ENCODE data around the gene RBM39. TPM values are rescaled to one million over a fixed set of nuclear protein-coding genes. Genes with fewer than 3 reads are reported as not detected.

RBM39 gene
- total and polyA plus RNA-seq, 12 donors: 98.8 to 412 (median 124) TPM

GRCh38 chr20:35673884-35674283, 68.2 kb downstream of the RBM39 start:
- DNase-seq (no peak), ATAC-seq (no peak)
- Histone ChIP-seq H3K27me3 (no peaks in the 10 kb centered on the region), H3K4me1 (no peaks in the 10 kb centered on the region), H3K27ac (no peak overlapping the region), H3K36me3 (peaks cover 0 to 100% (median 57%) of the 10 kb centered on the region in 9 donors), H3K9me3 (no peaks in the 10 kb centered on the region), H3K4me3 (no peak overlapping the region)
- intact Hi-C loops (cut with DNase I): no loop called here
- TF ChIP-seq, protein P1, sequence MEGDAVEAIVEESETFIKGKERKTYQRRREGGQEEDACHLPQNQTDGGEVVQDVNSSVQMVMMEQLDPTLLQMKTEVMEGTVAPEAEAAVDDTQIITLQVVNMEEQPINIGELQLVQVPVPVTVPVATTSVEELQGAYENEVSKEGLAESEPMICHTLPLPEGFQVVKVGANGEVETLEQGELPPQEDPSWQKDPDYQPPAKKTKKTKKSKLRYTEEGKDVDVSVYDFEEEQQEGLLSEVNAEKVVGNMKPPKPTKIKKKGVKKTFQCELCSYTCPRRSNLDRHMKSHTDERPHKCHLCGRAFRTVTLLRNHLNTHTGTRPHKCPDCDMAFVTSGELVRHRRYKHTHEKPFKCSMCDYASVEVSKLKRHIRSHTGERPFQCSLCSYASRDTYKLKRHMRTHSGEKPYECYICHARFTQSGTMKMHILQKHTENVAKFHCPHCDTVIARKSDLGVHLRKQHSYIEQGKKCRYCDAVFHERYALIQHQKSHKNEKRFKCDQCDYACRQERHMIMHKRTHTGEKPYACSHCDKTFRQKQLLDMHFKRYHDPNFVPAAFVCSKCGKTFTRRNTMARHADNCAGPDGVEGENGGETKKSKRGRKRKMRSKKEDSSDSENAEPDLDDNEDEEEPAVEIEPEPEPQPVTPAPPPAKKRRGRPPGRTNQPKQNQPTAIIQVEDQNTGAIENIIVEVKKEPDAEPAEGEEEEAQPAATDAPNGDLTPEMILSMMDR (IDR thresholded peaks at IDR 0.05): no peak
- WGBS, 2 donors: 86 to 96% methylated on average over 4 of the region's 4 CpGs

- TF ChIP-seq, protein P1 (IDR thresholded peaks at IDR 0.05): no peak
- no peak overlapping the region for H3K4me3 ChIP-seq
- H3K9me3 ChIP-seq: no peaks in the 10 kb centered on the region
- H3K27ac ChIP-seq: no peak overlapping the region
- WGBS, 2 donors: 85 to 91% methylated on average over 1 of the region's 1 CpG
- DNase-seq (no peak), ATAC-seq (no peak)
- H3K27me3 ChIP-seq: no peaks in the 10 kb centered on the region
- H3K4me1 ChIP-seq: peaks cover 0 to 4% (median 0%) of the 10 kb centered on the region in 9 donors
- H3K36me3 ChIP-seq: peaks cover 0 to 74% (median 44%) of the 10 kb centered on the region in 9 donors
- intact Hi-C loops (cut with DNase I): loop anchor here in 3 of 10 donors (10.0 kb wide), 3 partner anchors 55 to 205 kb away; partner anchors contain the start of genes ERGIC3 (in 1 of the 3) and SPAG4 (in 1 of the 3)
Measured at GRCh38 chr20:35669681-35670080, 72.4 kb downstream of the RBM39 start.

DNA sequence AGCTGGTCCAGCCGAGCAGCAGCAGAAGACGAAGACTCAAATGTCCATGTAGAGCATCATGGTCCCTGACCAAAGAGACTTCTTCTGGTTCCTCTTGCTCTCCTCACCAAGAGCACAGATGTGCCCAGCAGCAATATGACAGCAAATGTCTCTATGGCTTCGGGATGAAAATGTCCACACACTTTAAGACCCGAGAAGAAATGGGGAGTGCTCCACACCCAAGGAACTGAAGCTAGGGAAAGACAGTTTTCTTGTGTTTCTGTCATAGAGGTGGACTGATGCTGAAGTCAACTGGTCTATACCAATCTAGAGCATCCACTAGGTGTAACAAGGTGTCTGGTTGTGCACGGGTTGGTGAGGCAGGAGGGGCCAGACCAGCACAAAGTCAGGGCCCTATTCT, 72.8 kb downstream of the RBM39 start:
- WGBS, 2 donors: 97 to 99% methylated on average over 5 of the region's 5 CpGs
- intact Hi-C loops (cut with DNase I): loop anchor here in 3 of 10 donors (10.0 kb wide), 3 partner anchors 54 to 204 kb away; partner anchors contain the start of genes ERGIC3 (in 1 of the 3) and SPAG4 (in 1 of the 3)

GRCh38 chr20:35665949-35666288, 76.1 kb downstream of the RBM39 start:
- WGBS, 2 donors: 98% methylated on average over 17 of the region's 17 CpGs
- no peak for ATAC-seq
- Histone ChIP-seq H3K4me1 (peaks cover 3 to 32% (median 26%) of the 10 kb centered on the region in 9 donors), H3K36me3 (peaks cover 0 to 36% (median 16%) of the 10 kb centered on the region in 9 donors), H3K27me3 (no peaks in the 10 kb centered on the region), H3K9me3 (no peaks in the 10 kb centered on the region), H3K27ac (no peak overlapping the region), H3K4me3 (no peak overlapping the region)
- DNase-seq: no peak
- intact Hi-C loops (cut with DNase I): loop anchor here in 5 of 10 donors (2.0 to 10.0 kb wide), 4 partner anchors 49 to 201 kb away; partner anchors contain the start of genes ERGIC3 (in 1 of the 5) and SPAG4 (in 1 of the 5)
- TF ChIP-seq, protein P1 (IDR thresholded peaks at IDR 0.05): no peak

More for the DNA sequence above, 72.8 kb downstream of the RBM39 start:
- DNase-seq: no peak
- H3K27me3 ChIP-seq: no peaks in the 10 kb centered on the region
- H3K4me3 ChIP-seq: no peak overlapping the region
- no peak for ATAC-seq
- H3K4me1 ChIP-seq: peaks cover 0 to 4% (median 0%) of the 10 kb centered on the region in 9 donors
- H3K27ac ChIP-seq: no peak overlapping the region
- TF ChIP-seq, protein P1 (IDR thresholded peaks at IDR 0.05): no peak
- no peaks in the 10 kb centered on the region for H3K9me3 ChIP-seq
- H3K36me3 ChIP-seq: peaks cover 0 to 69% (median 39%) of the 10 kb centered on the region in 9 donors
